Measurements from ENCODE around the gene RNF39. TPM values are rescaled to one million over a fixed set of nuclear protein-coding genes. Genes with fewer than 3 reads are reported as not detected.

Gene RNF39
- total and polyA plus RNA-seq, 2 experiments from 2014 or later: 0.50 to 0.94 TPM

- Histone ChIP-seq H3K9me2 (ENCODE audit: insufficient read depth) (no peaks in the 10 kb centered on the region), H3K4me1 (ENCODE audit: insufficient read depth) (no peaks in the 10 kb centered on the region), H3K4me2 (no peak overlapping the region), H3K79me2 (replicated peaks; ENCODE audit: insufficient read depth) (no peaks in the 10 kb centered on the region), H3K36me3 (ENCODE audit: insufficient read depth) (no peaks in the 10 kb centered on the region), H4K20me1 (replicated peaks; ENCODE audit: insufficient read depth) (no peaks in the 10 kb centered on the region), H3K27me3 (ENCODE audit: insufficient read depth) (no peaks in the 10 kb centered on the region), H3F3A (replicated peaks; ENCODE audit: low read depth) (no peaks in the 10 kb centered on the region), H2AFZ (no peak overlapping the region), H3K4me3 (no peak overlapping the region), H3K27ac (ENCODE audit: low read depth) (no peak overlapping the region)
- no peak overlapping the region for H3K4me3 Mint-ChIP-seq
- no peak for ATAC-seq
- no peak overlapping the region for H3K27ac Mint-ChIP-seq
- no peak for TF ChIP-seq ZNF462 (CRISPR knock-in tag; IDR thresholded peaks at IDR 0.05)
- no peaks in the 10 kb centered on the region for H3K27me3 Mint-ChIP-seq (ENCODE audit: insufficient read depth, low read depth, poor library complexity)
- DNase-seq (ENCODE audit: low spot score): no peak
- H3K9me3 Mint-ChIP-seq: no peaks in the 10 kb centered on the region
- no peaks in the 10 kb centered on the region for H3K36me3 Mint-ChIP-seq (ENCODE audit: low read depth)
- H3K4me1 Mint-ChIP-seq: no peaks in the 10 kb centered on the region
Measured at GRCh38 chr6:30029588-30029987, 46.0 kb downstream of the RNF39 start.

- Mint-ChIP-seq H3K27ac (no peak overlapping the region), H3K4me3 (no peak overlapping the region), H3K9me3 (no peaks in the 10 kb centered on the region), H3K36me3 (ENCODE audit: low read depth) (no peaks in the 10 kb centered on the region), H3K4me1 (no peaks in the 10 kb centered on the region), H3K27me3 (ENCODE audit: insufficient read depth, low read depth, poor library complexity) (no peaks in the 10 kb centered on the region)
- Histone ChIP-seq H3K4me3 (no peak overlapping the region), H3K79me2 (replicated peaks; ENCODE audit: insufficient read depth) (no peaks in the 10 kb centered on the region), H3F3A (replicated peaks; ENCODE audit: low read depth) (no peaks in the 10 kb centered on the region), H3K27ac (ENCODE audit: low read depth) (no peak overlapping the region), H3K9me2 (ENCODE audit: insufficient read depth) (no peaks in the 10 kb centered on the region), H3K4me1 (ENCODE audit: insufficient read depth) (no peaks in the 10 kb centered on the region), H3K4me2 (no peak overlapping the region), H4K20me1 (replicated peaks; ENCODE audit: insufficient read depth) (no peaks in the 10 kb centered on the region), H3K27me3 (ENCODE audit: insufficient read depth) (no peaks in the 10 kb centered on the region), H3K36me3 (ENCODE audit: insufficient read depth) (no peaks in the 10 kb centered on the region), H2AFZ (no peak overlapping the region)
- DNase-seq (ENCODE audit: low spot score) (no peak), ATAC-seq (no peak)
- TF ChIP-seq CREB1 (CRISPR knock-in tag; IDR thresholded peaks at IDR 0.05; ENCODE audit: low read depth): no peak
- no peak for TF ChIP-seq ZNF331 (CRISPR knock-in tag; IDR thresholded peaks at IDR 0.05; ENCODE audit: low read depth)
- no peak for TF ChIP-seq ZNF462 (CRISPR knock-in tag; IDR thresholded peaks at IDR 0.05)
- no peak for TF ChIP-seq CTCF (conservative IDR thresholded peaks at IDR 0.05; ENCODE audit: low read depth in 2 of 2)
Measured at GRCh38 chr6:30025186-30025585, 50.4 kb downstream of the RNF39 start.
